ENCODE results near the gene AZIN2.

AZIN2 gene

GRCh38 chr1:33143176-33143575 lies 62.2 kb downstream of the AZIN2 start:
- DNase-seq (ENCODE audit: insufficient read length, low spot score) (no peak), FAIRE-seq (no peak)
- TF ChIP-seq TAF1 (IDR thresholded peaks at IDR 0.05; ENCODE audit: low read depth, low read length) (no peak), POLR2AphosphoS5 (IDR thresholded peaks at IDR 0.05; ENCODE audit: low read depth, low read length) (no peak), PAX5 (IDR thresholded peaks at IDR 0.05; ENCODE audit: insufficient read depth, low read length, severe bottlenecking) (no peak), POLR2A (IDR thresholded peaks at IDR 0.05; ENCODE audit: low read depth, low read length) (no peak), POU2F2 (IDR thresholded peaks at IDR 0.05; ENCODE audit: low read depth, low read length) (no peak), SPI1 (IDR thresholded peaks at IDR 0.05; ENCODE audit: low read depth, low read length) (no peak)

- DNase-seq (ENCODE audit: insufficient read length, low spot score) (no peak), FAIRE-seq (no peak)
Measured at GRCh38 chr1:33143698-33144097, 62.7 kb downstream of the AZIN2 start.

GRCh38 chr1:33146003-33146402 lies 65.0 kb downstream of the AZIN2 start:
- TF ChIP-seq POLR2A (IDR thresholded peaks at IDR 0.05; ENCODE audit: low read depth, low read length) (no peak), TAF1 (IDR thresholded peaks at IDR 0.05; ENCODE audit: low read depth, low read length) (no peak), POU2F2 (IDR thresholded peaks at IDR 0.05; ENCODE audit: low read depth, low read length) (no peak), POLR2AphosphoS5 (IDR thresholded peaks at IDR 0.05; ENCODE audit: low read depth, low read length) (no peak), PAX5 (IDR thresholded peaks at IDR 0.05; ENCODE audit: insufficient read depth, low read length, severe bottlenecking) (no peak), SPI1 (IDR thresholded peaks at IDR 0.05; ENCODE audit: low read depth, low read length) (no peak)
- FAIRE-seq (no peak), DNase-seq (ENCODE audit: insufficient read length, low spot score) (no peak)

More at GRCh38 chr1:33143698-33144097, 62.7 kb downstream of the AZIN2 start:
- TF ChIP-seq SPI1 (IDR thresholded peaks at IDR 0.05; ENCODE audit: low read depth, low read length) (no peak), POLR2AphosphoS5 (IDR thresholded peaks at IDR 0.05; ENCODE audit: low read depth, low read length) (no peak), PAX5 (IDR thresholded peaks at IDR 0.05; ENCODE audit: insufficient read depth, low read length, severe bottlenecking) (no peak), TAF1 (IDR thresholded peaks at IDR 0.05; ENCODE audit: low read depth, low read length) (no peak), POLR2A (IDR thresholded peaks at IDR 0.05; ENCODE audit: low read depth, low read length) (no peak), POU2F2 (IDR thresholded peaks at IDR 0.05; ENCODE audit: low read depth, low read length) (no peak)

- FAIRE-seq, result no peak
- TF ChIP-seq SPI1 (IDR thresholded peaks at IDR 0.05; ENCODE audit: low read depth, low read length), result no peak
- TF ChIP-seq TAF1 (IDR thresholded peaks at IDR 0.05; ENCODE audit: low read depth, low read length), result no peak
- no peak for TF ChIP-seq POLR2AphosphoS5 (IDR thresholded peaks at IDR 0.05; ENCODE audit: low read depth, low read length)
- TF ChIP-seq POLR2A (IDR thresholded peaks at IDR 0.05; ENCODE audit: low read depth, low read length), result no peak
- TF ChIP-seq PAX5 (IDR thresholded peaks at IDR 0.05; ENCODE audit: insufficient read depth, low read length, severe bottlenecking), result no peak
- TF ChIP-seq POU2F2 (IDR thresholded peaks at IDR 0.05; ENCODE audit: low read depth, low read length), result no peak
- DNase-seq (ENCODE audit: insufficient read length, low spot score), result no peak
Measured at GRCh38 chr1:33147275-33147996, 66.5 kb downstream of the AZIN2 start.

GRCh38 chr1:33147997-33148314 lies 67.0 kb downstream of the AZIN2 start:
- TF ChIP-seq PAX5 (IDR thresholded peaks at IDR 0.05; ENCODE audit: insufficient read depth, low read length, severe bottlenecking) (no peak), TAF1 (IDR thresholded peaks at IDR 0.05; ENCODE audit: low read depth, low read length) (no peak), POLR2AphosphoS5 (IDR thresholded peaks at IDR 0.05; ENCODE audit: low read depth, low read length) (no peak), POLR2A (IDR thresholded peaks at IDR 0.05; ENCODE audit: low read depth, low read length) (no peak), SPI1 (IDR thresholded peaks at IDR 0.05; ENCODE audit: low read depth, low read length) (no peak), POU2F2 (IDR thresholded peaks at IDR 0.05; ENCODE audit: low read depth, low read length) (no peak)
- FAIRE-seq (no peak), DNase-seq (ENCODE audit: insufficient read length, low spot score) (no peak)

- TF ChIP-seq TAF1 (IDR thresholded peaks at IDR 0.05; ENCODE audit: low read depth, low read length) (no peak), SPI1 (IDR thresholded peaks at IDR 0.05; ENCODE audit: low read depth, low read length) (no peak), POLR2A (IDR thresholded peaks at IDR 0.05; ENCODE audit: low read depth, low read length) (no peak), POU2F2 (IDR thresholded peaks at IDR 0.05; ENCODE audit: low read depth, low read length) (no peak), PAX5 (IDR thresholded peaks at IDR 0.05; ENCODE audit: insufficient read depth, low read length, severe bottlenecking) (no peak), POLR2AphosphoS5 (IDR thresholded peaks at IDR 0.05; ENCODE audit: low read depth, low read length) (no peak)
- no peak for FAIRE-seq
- no peak for DNase-seq (ENCODE audit: insufficient read length, low spot score)
Measured at GRCh38 chr1:33148615-33149014, 67.7 kb downstream of the AZIN2 start.

GRCh38 chr1:33149453-33150190 lies 68.7 kb downstream of the AZIN2 start:
- TF ChIP-seq POLR2AphosphoS5 (IDR thresholded peaks at IDR 0.05; ENCODE audit: low read depth, low read length), result no peak
- FAIRE-seq (no peak), DNase-seq (ENCODE audit: insufficient read length, low spot score) (no peak)

GRCh38 chr1:33150522-33150921 lies 69.6 kb downstream of the AZIN2 start:
- TF ChIP-seq POU2F2 (IDR thresholded peaks at IDR 0.05; ENCODE audit: low read depth, low read length) (no peak), POLR2A (IDR thresholded peaks at IDR 0.05; ENCODE audit: low read depth, low read length) (no peak), PAX5 (IDR thresholded peaks at IDR 0.05; ENCODE audit: insufficient read depth, low read length, severe bottlenecking) (no peak), SPI1 (IDR thresholded peaks at IDR 0.05; ENCODE audit: low read depth, low read length) (no peak), POLR2AphosphoS5 (IDR thresholded peaks at IDR 0.05; ENCODE audit: low read depth, low read length) (no peak), TAF1 (IDR thresholded peaks at IDR 0.05; ENCODE audit: low read depth, low read length) (no peak)
- FAIRE-seq (no peak), DNase-seq (ENCODE audit: insufficient read length, low spot score) (no peak)

- TF ChIP-seq POLR2AphosphoS5 (IDR thresholded peaks at IDR 0.05; ENCODE audit: low read depth, low read length), result no peak
- no peak for TF ChIP-seq TAF1 (IDR thresholded peaks at IDR 0.05; ENCODE audit: low read depth, low read length)
- DNase-seq (ENCODE audit: insufficient read length, low spot score) (no peak), FAIRE-seq (no peak)
Measured at GRCh38 chr1:33151116-33151515, 70.2 kb downstream of the AZIN2 start.

Measured in GM12891 (cell line).